Left cardiac atrium (tissue), 4 donors: ENCODE measurements around the gene KRTAP16-1. TPM values are rescaled to one million over a fixed set of nuclear protein-coding genes. Genes with fewer than 3 reads are reported as not detected.

Experiments
- ATAC-seq, 2 donors: fragments of 200-7000 bp; cut with Tn5 transposase; one replicate each; pipeline ENCODE4 v1.9.1; 2020; ENCODE audit warnings: mild to moderate bottlenecking in 2 of 2, moderate library complexity in 2 of 2
- DNase-seq: peaks from one replicate; pipeline ENCODE4 v3.0.0-alpha.2; 2020
- intact Hi-C, 2 donors: fragments of 100-400 bp; cut with DNase I; formaldehyde crosslinking; loops; one replicate each; pipeline versions ENCODE4 v1.14.1 to v1.15.1; 2022 to 2023
- total RNA-seq, 2 donors: library from RNA; stranded (reverse); fragmentation: NEBNext Ultra II Directional; extraction: Animal tissue kit (Norgen Biotek cat#: 25700); gene quantifications; one replicate each; pipeline ENCODE4 v1.2.1, GENCODE V29; 2021
- donor health status: DM: no; HTN: yes; CAD: no.
- donor health status: DM: no; HTN: yes; CAD: no; lungs with severe emphysema.
- donor health status: DM: yes; HTN: yes; CAD: no.
- donor health status: Dilated cardiomyopathy.

The KRTAP16-1 gene
- total RNA-seq, 2 donors from 2014 or later = not detected

DNA sequence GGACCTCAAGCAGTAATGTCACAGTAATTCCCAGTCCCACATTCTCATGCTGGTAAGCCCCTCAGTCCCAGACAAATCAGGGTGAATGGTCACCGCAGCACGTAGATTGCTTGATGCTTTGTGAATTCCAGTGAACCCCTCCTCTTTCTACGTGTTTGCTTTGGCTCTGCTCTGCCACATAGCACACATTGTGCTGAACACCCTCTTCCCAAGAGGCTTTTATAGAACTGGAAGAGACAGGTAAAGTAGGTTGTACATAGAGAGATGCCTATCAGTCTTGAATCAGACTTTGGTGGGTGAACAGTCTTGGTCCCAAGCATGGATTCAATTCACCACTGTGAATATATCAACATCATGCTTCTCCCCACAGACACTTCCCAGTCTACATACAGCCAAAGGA lies 44.5 kb downstream of the KRTAP16-1 start:
- DNase-seq (no peak), ATAC-seq (no peak)
- intact Hi-C loops = no loop called here

DNA sequence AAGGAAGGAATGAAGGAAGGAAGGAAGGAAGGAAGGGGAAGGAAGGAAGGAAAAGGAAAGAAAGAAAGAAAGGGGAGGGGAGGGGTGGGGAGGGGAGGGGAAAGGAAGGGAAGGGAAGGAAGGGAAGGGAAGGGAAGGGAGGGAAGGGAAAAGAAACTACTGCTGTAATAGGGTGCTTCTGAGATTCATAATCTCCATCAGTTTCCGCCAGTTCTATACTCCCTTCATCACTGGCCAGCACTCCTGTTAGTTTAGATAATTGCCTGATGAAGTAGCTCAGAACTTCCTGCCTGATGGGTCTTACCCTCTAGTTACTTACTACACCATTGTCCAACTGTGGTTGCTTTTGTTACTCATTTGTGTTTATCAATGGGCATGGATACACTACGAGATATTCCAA lies 45.9 kb downstream of the KRTAP16-1 start:
- DNase-seq (no peak), ATAC-seq (no peak)
- intact Hi-C loops = no loop called here

DNA sequence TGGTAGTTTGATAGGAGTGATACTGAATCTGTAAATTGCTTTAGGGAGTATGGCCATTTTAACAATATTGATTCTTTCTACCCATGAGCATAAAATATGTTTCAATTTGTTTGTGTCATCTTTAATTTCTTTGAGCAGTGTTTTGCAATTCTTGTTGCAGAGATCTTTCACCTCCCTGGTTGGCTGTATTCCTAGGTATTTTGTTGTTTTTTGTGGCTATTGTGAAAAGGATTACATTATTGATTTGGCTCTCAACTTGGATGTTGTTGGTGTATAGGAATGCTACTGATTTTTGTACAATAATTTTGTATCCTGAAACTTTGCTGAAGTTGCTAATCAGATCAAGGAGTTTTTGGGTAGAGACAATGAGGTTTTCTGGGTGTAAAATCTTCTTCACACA lies 50.7 kb downstream of the KRTAP16-1 start:
- no peak for ATAC-seq

More for the DNA sequence above, 50.7 kb downstream of the KRTAP16-1 start:
- intact Hi-C loops = no loop called here
- no peak for DNase-seq

Other genes starting within 250 kb of the KRTAP16-1 start
- not detected for gene KRTAP2-3, start 249.2 kb downstream of the KRTAP16-1 start, total RNA-seq
- gene KRTAP2-4, start 243.4 kb downstream of the KRTAP16-1 start, total RNA-seq = not detected
- gene KRTAP4-7, start 225.2 kb downstream of the KRTAP16-1 start, total RNA-seq = not detected
- not detected for gene KRTAP4-8, start 211.2 kb downstream of the KRTAP16-1 start, total RNA-seq
- gene KRTAP4-16, start 207.1 kb downstream of the KRTAP16-1 start, total RNA-seq = not detected
- gene KRTAP4-9, start 203.9 kb downstream of the KRTAP16-1 start, total RNA-seq = not detected
- not detected for gene KRTAP4-11, start 190.9 kb downstream of the KRTAP16-1 start, total RNA-seq
- not detected for gene KRTAP4-12, start 185.1 kb downstream of the KRTAP16-1 start, total RNA-seq
- not detected for gene KRTAP4-6, start 168.8 kb downstream of the KRTAP16-1 start, total RNA-seq
- gene KRTAP4-5, start 159.5 kb downstream of the KRTAP16-1 start, total RNA-seq = not detected
- gene KRTAP4-4, start 148.6 kb downstream of the KRTAP16-1 start, total RNA-seq = not detected
- not detected for gene KRTAP4-3, start 141.1 kb downstream of the KRTAP16-1 start, total RNA-seq
- gene KRTAP4-2, start 131.1 kb downstream of the KRTAP16-1 start, total RNA-seq = not detected
- gene KRTAP4-1, start 124.4 kb downstream of the KRTAP16-1 start, total RNA-seq = not detected
- not detected for gene KRTAP9-1, start 119.4 kb downstream of the KRTAP16-1 start, total RNA-seq
- not detected for gene KRTAP9-2, start 82.7 kb downstream of the KRTAP16-1 start, total RNA-seq
- gene KRTAP9-3, start 76.9 kb downstream of the KRTAP16-1 start, total RNA-seq = not detected
- not detected for gene KRTAP9-8, start 71.3 kb downstream of the KRTAP16-1 start, total RNA-seq
- gene KRTAP9-4, start 59.6 kb downstream of the KRTAP16-1 start, total RNA-seq = not detected
- not detected for gene KRTAP9-9, start 53.9 kb downstream of the KRTAP16-1 start, total RNA-seq
- not detected for gene KRTAP9-6, start 43.9 kb downstream of the KRTAP16-1 start, total RNA-seq
- not detected for gene KRTAP9-7, start 33.6 kb downstream of the KRTAP16-1 start, total RNA-seq
- not detected for gene KRTAP29-1, start 6.5 kb downstream of the KRTAP16-1 start, total RNA-seq
- gene KRTAP17-1, start 6.4 kb upstream of the KRTAP16-1 start, total RNA-seq = not detected
- not detected for gene KRT33A, start 41.5 kb upstream of the KRTAP16-1 start, total RNA-seq
- not detected for gene KRT33B, start 60.5 kb upstream of the KRTAP16-1 start, total RNA-seq
- not detected for gene KRT34, start 73.0 kb upstream of the KRTAP16-1 start, total RNA-seq
- gene KRT31, start 88.3 kb upstream of the KRTAP16-1 start, total RNA-seq = not detected
- not detected for gene KRT37, start 115.3 kb upstream of the KRTAP16-1 start, total RNA-seq
- not detected for gene KRT38, start 131.7 kb upstream of the KRTAP16-1 start, total RNA-seq
- not detected for gene KRT32, start 158.1 kb upstream of the KRTAP16-1 start, total RNA-seq
- gene KRT35, start 171.8 kb upstream of the KRTAP16-1 start, total RNA-seq = not detected
- gene KRT36, start 180.6 kb upstream of the KRTAP16-1 start, total RNA-seq = not detected
- not detected for gene KRT13, start 196.3 kb upstream of the KRTAP16-1 start, total RNA-seq
- under 1 TPM; 0.24 to 0.37 TPM for gene KRT15, start 209.6 kb upstream of the KRTAP16-1 start, total RNA-seq
- 10 to 100 TPM; 13.7 to 21.0 TPM for gene KRT19, start 219.0 kb upstream of the KRTAP16-1 start, total RNA-seq